Measurements from ENCODE around the gene PIR.

Gene PIR

DNA sequence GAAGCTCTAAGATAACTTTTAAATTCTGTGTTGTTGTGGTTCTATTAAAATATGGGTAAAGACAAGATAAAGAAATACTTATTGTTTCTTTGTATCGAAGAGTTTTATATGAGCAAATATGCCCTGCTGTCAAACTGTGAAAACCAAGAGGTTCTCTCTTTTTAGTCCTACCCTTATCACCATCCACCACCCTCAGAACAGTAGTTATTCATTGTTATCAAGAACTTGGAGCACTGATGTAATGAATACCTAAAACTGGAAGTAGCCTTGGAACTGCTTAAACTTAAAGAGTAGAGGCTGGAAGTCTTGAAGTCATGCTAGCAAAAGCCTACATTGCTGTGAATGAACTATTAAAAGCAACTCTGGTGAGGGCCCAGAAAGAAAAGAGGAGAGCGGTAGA lies 9.2 kb downstream of the PIR start:
- no peak for ATAC-seq

DNA sequence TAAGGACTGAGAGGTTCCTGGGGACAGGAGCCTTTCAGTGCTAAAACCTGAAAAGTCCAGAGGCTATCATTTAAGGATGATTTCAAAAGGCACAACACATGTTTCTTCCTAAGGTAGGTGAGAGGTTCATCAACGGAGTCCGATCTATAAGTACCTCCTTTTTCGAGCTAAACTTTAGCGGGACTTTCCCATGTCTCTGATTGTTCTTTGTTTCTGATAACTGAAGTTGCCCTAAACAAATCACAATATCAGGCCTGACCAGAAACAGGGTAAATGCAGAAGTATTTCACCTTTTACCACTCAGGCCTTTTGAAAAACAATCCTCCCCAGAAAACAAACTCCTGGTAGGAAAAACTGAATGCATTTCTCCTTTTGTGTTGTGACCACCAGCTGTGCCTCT lies 17.6 kb downstream of the PIR start:
- ATAC-seq (no peak), DNase-seq (no peak)

More for the DNA sequence above, 9.2 kb downstream of the PIR start:
- no peak for DNase-seq

GRCh38 chrX:15475021-15475420 lies 18.1 kb downstream of the PIR start:
- DNase-seq = no peak

DNA sequence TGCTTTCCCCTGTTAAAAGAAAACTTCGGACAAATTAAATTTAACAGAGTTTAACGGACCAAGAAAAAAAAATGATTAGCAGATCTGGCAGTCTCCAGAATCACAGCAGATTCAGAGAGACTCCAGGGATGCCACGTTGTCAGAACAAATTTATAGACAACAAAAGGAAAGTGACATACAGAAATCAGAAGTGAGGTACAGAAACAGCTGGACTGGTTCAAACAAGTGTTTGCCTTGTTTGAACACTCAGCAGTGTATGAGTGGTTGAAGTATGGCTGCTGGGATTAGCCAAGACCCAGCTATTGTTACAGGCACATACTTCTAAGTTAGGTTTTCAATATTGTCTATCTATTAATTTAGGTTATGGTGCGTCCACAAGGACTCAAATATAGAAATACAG lies 19.1 kb downstream of the PIR start:
- no peak for ATAC-seq

More at GRCh38 chrX:15475021-15475420, 18.1 kb downstream of the PIR start:
- no peak for ATAC-seq

DNA sequence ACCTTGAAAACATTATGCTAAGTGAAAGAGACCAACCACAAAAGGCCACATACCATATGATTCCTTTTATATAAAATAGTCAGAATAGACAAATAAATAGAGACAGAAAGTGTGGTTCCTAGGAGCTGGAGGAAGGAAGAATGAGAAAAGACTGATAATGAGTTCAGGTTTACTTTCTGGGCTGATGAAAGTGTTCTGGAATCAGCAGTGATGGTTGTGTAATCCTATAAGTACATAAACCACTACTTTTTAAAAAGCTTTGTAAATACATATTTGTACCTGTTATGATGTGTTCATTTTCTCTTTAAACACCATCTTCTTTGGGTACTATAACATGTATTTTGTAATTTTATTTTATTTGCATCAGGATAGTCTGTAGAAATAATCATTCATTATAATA lies 20.6 kb downstream of the PIR start:
- ATAC-seq (no peak), DNase-seq (no peak)

More for the DNA sequence above, 19.1 kb downstream of the PIR start:
- DNase-seq = no peak

- ATAC-seq = peak; percentile 66
Observed at GRCh38 chrX:15471028-15471427, 22.1 kb downstream of the PIR start.

DNA sequence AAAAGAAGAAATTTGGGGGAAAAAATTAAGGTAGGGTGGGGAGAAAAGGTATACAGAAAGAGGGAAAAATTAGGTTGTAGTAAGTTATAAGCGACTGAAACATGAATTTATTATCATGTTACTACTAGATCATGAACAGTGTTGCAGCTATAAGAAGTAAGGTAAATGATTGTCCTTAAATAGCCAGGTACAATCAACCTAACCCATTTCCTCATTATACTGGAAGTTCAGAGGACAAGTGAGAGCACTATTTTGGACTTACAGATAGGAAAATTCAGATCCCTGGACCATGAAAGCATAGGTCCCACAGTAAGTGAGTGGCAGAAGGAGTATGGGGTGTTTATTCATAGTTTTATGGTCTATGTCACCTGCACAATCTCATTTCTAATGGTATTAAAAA lies 23.5 kb downstream of the PIR start:
- no peak for ATAC-seq
- DNase-seq = no peak

More at GRCh38 chrX:15471028-15471427, 22.1 kb downstream of the PIR start:
- peak; percentile 50 for DNase-seq

GRCh38 chrX:15468036-15468435 lies 25.1 kb downstream of the PIR start:
- no peak for ATAC-seq
- DNase-seq = no peak

DNA sequence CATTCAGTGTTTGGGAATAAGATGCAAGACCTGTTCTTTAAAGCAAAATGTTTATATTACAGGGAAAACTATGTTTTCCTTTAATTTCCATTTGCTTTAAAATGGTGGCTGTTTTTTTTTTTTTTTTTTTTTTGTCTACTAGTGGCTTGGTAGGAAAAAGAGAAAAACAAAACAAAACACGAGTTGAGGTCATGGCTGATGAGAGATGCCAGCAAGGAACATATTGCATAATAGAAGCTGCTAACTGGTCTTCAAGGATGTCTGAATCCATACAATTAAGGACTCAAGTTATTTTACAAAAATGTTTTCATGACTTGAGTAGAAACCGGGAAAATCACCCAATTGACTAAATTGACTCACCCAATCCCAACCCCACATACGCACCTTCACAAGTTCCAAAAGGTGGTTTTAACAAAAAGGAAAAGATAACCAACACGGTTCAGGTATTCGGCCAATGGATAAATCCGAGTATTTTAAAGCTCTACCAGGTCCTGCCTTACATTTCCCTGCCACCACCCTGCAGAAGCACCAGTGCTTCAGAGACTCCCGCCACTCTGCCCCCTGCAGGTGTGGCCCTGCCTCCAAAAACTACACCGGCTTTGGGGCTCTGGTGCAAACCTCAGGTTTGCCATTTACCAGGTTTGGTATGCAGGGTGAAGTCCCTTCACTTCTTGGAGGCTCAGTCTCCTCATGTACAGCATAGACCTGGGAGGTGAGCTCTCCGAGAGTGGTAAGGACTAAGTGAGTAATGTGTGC lies 27.1 kb downstream of the PIR start:
- no peak for ATAC-seq
- DNase-seq = no peak

GRCh38 chrX:15465347-15465746 lies 27.8 kb downstream of the PIR start:
- no peak for DNase-seq
- no peak for ATAC-seq

DNA sequence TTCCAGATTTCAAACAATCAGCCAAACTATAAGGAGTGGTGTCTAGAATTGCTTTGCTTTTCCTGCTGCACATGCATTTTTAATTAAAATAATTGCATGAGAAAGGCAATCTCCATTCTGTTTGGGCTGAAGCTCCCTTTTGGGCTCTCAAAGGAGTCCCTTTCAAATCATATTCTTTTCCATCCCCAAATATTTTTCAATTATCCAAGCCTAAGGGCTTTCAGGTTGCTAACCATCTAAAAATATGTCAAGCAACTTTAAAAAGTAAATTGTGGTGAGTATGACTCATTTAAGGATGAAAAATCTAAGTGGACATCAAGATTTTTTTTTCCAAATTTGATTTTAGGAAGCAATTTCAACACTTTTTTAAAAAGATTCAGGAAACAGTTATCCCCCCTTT lies 28.4 kb downstream of the PIR start:
- no peak for DNase-seq
- no peak for ATAC-seq

DNA sequence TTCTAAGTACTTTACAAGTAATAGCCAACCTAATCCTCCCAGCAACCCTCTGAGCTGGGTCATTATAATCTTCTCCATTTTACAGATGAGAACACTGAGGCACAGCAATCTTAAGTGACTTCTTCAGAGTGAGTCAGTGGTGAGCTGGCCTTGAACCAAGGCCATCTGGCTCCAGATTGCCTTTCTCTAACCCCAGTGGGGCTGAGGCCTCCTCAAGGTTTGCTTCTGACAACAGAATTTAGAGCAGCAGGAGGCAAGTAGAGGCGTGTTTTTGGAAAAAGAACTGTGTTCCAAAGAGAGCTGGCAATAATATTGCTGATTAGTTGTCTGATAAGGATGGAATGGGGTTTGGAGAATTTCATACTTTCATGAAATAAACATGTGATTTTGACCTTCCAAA lies 41.2 kb downstream of the PIR start:
- DNase-seq (no peak), ATAC-seq (no peak)

GRCh38 chrX:15448010-15448639 lies 45.0 kb downstream of the PIR start:
- DNase-seq (no peak), ATAC-seq (no peak)

DNA sequence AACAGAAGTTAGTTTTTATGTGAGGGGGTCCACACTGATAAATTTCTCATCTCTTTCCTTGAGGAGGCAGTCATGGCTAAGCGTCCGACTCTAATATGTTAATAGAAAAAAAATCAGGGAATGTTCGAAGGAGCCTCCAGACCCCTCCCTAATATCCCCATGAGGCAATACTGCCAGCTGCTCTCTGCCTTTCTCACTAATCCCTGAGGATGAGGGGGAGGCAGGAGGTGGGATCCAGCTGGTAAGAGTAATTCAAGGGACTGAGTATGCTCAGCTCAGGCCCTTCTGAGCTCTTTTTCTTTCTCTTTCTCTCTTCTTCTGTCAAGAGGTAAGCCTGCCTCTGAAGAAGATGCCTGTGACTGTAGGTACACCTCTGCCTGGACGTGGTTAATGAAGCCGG lies 51.7 kb downstream of the PIR start:
- ATAC-seq (no peak), DNase-seq (no peak)

DNA sequence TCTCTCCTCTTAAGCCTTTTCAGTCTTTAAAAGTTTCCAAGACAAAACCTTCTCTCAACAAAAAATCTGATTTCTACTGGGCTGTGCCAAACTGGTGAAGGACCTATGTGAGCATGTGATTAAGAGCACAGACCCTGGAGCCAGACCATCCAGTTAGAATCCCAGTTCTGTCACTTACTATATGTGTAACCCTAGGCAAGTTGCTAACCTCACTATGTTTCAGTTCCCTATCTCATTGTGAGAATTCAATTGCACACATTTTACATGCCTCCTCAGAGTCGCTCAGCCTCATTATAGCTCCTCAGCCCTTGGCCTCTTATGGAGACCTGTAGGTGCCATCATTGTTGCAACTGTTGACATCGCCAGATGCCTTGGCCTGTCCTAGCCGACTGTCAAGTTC lies 54.8 kb downstream of the PIR start:
- no peak for ATAC-seq
- no peak for DNase-seq

GRCh38 chrX:15437724-15438123 lies 55.4 kb downstream of the PIR start:
- DNase-seq = no peak
- ATAC-seq = no peak

GRCh38 chrX:15435836-15436619 lies 57.1 kb downstream of the PIR start:
- ATAC-seq (no peak), DNase-seq (no peak)

- no peak for DNase-seq
- no peak for ATAC-seq
Observed at GRCh38 chrX:15434205-15434604, 58.9 kb downstream of the PIR start.

DNA sequence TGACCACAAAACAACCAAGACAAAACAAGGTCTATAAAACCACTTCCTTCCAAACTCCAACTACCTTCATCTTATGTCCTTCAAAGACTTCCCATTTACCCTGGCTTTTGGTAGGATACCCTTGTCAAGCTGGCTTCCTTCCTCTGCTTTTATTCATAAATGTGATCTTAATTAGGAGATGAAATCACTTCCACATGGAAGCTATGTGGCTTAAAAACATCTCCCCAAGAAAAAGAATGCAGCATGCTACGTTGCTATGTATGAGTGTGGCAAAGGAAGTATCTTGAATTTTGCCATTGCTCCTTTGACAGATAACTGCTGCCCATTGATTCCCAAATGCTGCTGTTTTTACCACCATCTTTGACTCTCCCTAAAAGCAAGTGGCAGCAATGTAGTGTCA lies 62.5 kb downstream of the PIR start:
- ATAC-seq (no peak), DNase-seq (no peak)

DNA sequence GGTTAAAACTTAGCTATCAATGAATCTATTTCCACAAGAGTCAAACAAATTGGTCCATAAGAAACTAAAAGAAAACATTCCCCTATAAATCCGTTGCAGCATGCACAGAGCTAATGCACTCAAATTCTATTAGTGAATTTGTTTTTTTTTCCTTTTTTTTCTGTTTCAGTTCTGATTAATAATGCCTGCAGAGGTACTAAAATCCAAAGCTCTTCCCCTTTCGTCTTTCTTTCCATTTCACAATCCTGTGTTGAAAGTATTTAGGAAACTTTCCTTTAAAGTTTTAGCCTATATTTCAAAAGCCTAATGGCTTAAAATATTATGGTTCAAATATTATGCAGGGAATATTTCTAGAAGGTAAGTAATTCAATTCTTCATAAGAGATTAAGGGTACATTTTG lies 63.1 kb downstream of the PIR start:
- no peak for DNase-seq

DNA sequence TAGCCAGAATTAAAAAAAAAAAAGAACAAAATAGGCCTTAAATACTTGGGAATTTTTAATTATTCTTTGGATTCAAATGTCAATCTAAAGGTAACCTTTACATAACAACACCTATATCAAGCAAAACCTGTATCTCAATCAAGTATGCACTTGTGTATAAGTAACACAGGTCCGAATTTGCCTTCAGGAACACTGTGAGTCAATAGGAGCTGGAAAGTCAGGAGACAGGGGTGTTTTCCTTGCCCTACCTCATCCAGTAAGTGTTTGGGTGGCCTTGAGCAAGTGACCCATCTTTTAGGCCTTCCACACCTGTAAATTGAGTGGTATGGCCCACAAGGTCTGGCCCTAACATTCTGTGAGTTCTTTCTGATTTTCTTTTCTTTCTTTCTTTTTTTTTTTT lies 68.1 kb downstream of the PIR start:
- ATAC-seq = no peak
- no peak for DNase-seq

More for the DNA sequence above, 63.1 kb downstream of the PIR start:
- ATAC-seq = no peak

- no peak for ATAC-seq
- no peak for DNase-seq
Observed at GRCh38 chrX:15418707-15419181, 74.4 kb downstream of the PIR start.
